Stimulated activated CD4-positive, alpha-beta T cell treated with anti-CD3 and anti-CD28 coated beads, Interleukin-1b, Interleukin-23, amount 100 ng/mL, for 1 hour (primary cell): ENCODE results near the gene LYRM9.
"Not testable (repeated sequence)": the region's sequence is repeated elsewhere in the genome, so short reads cannot be mapped to it uniquely, and the experiment has no call there.

Experiments used
- DNase-seq, 2 donors: peaks; one replicate each; pipeline ENCODE4 v3.0.0-alpha.2; 2020; ENCODE audit warnings: low read depth in 2 of 2

Gene LYRM9

GRCh38 chr17:27839571-27840405, 53.4 kb downstream of the LYRM9 start:
- DNase-seq: not testable (repeated sequence)

- not testable (repeated sequence) for DNase-seq
Observed at GRCh38 chr17:27838607-27839006, 54.6 kb downstream of the LYRM9 start.

- not testable (repeated sequence) for DNase-seq
Observed at GRCh38 chr17:27837769-27838168, 55.4 kb downstream of the LYRM9 start.

- no peak for DNase-seq
Observed at GRCh38 chr17:27836651-27837050, 56.5 kb downstream of the LYRM9 start.

- DNase-seq: no peak
Observed at GRCh38 chr17:27834571-27834970, 58.6 kb downstream of the LYRM9 start.

GRCh38 chr17:27832831-27833230, 60.3 kb downstream of the LYRM9 start:
- DNase-seq: no peak

- DNase-seq: not testable (repeated sequence)
Observed at GRCh38 chr17:27829888-27830287, 63.3 kb downstream of the LYRM9 start.

- DNase-seq: not testable (repeated sequence)
Observed at GRCh38 chr17:27829143-27829711, 63.9 kb downstream of the LYRM9 start.
